NT2/D1 (cell line): ENCODE data around the gene RPRD1B.

Experiments used
- DNase-seq: peaks from one replicate; pipeline ENCODE4 v3.0.0-alpha.2; 2011; ENCODE audit warnings: low read depth, low spot score
- H3K27me3 ChIP-seq: 2 replicates; pipeline ENCODE4 v1.6.0; 2011; ENCODE audit warnings: mild to moderate bottlenecking; ENCODE audit not compliant: insufficient read length, insufficient read depth
- H3K36me3 ChIP-seq: 2 replicates; pipeline ENCODE4 v1.6.1; 2011; ENCODE audit warnings: mild to moderate bottlenecking, low read length, mixed read lengths; ENCODE audit not compliant: insufficient read depth, insufficient read length
- H3K4me1 ChIP-seq: 2 replicates; pipeline ENCODE4 v1.5.1; 2011; ENCODE audit not compliant: insufficient read depth, insufficient read length
- H3K4me3 ChIP-seq: 2 replicates; pipeline ENCODE4 v1.5.1; 2011; ENCODE audit warnings: low read depth; ENCODE audit not compliant: insufficient read length
- H3K9ac ChIP-seq: 2 replicates; pipeline ENCODE4 v1.6.0; 2011; ENCODE audit warnings: low read depth; ENCODE audit not compliant: insufficient read length
- H3K9me3 ChIP-seq: 2 replicates; pipeline ENCODE4 v1.5.1; 2011; ENCODE audit warnings: mild to moderate bottlenecking, low read length; ENCODE audit not compliant: insufficient read depth
- SUZ12 ChIP-seq: IDR thresholded peaks from 2 replicates; pipeline ENCODE4 v1.6.1; 2011; ENCODE audit not compliant: insufficient read length, insufficient read depth; ENCODE audit errors: extremely low read depth
- YY1 ChIP-seq: IDR thresholded peaks from 2 replicates; pipeline ENCODE4 v1.6.1; 2011; ENCODE audit not compliant: insufficient read length, insufficient read depth
- ZNF274 ChIP-seq: IDR thresholded peaks from 2 replicates; pipeline ENCODE4 v1.6.1; 2011; ENCODE audit warnings: mild to moderate bottlenecking, low read depth, low read length

The RPRD1B gene

GRCh38 chr20:38017959-38018358, 15.6 kb upstream of the RPRD1B start:
- H3K36me3 ChIP-seq = peaks cover 62% of the 10 kb centered on the region
- peaks cover 28% of the 10 kb centered on the region for H3K9me3 ChIP-seq
- no peak for TF ChIP-seq YY1
- no peak for TF ChIP-seq SUZ12
- TF ChIP-seq ZNF274 = no peak
- H3K4me3 ChIP-seq = no peak overlapping the region
- no peaks in the 10 kb centered on the region for H3K4me1 ChIP-seq
- H3K9ac ChIP-seq = no peak overlapping the region
- no peaks in the 10 kb centered on the region for H3K27me3 ChIP-seq
- DNase-seq = no peak

GRCh38 chr20:38018385-38018784, 15.2 kb upstream of the RPRD1B start:
- DNase-seq = no peak
- TF ChIP-seq SUZ12 (no peak), ZNF274 (no peak), YY1 (no peak)

GRCh38 chr20:38021087-38021772, 12.3 kb upstream of the RPRD1B start:
- DNase-seq = no peak
- H3K9me3 ChIP-seq = peaks cover 28% of the 10 kb centered on the region
- H3K9ac ChIP-seq = no peak overlapping the region
- H3K36me3 ChIP-seq = peaks cover 42% of the 10 kb centered on the region
- no peak overlapping the region for H3K4me3 ChIP-seq
- TF ChIP-seq SUZ12 (no peak), ZNF274 (no peak), YY1 (no peak)
- no peaks in the 10 kb centered on the region for H3K27me3 ChIP-seq
- no peaks in the 10 kb centered on the region for H3K4me1 ChIP-seq

More at GRCh38 chr20:38018385-38018784, 15.2 kb upstream of the RPRD1B start:
- Histone ChIP-seq H3K36me3 (peaks cover 60% of the 10 kb centered on the region), H3K9me3 (peaks cover 28% of the 10 kb centered on the region), H3K9ac (no peak overlapping the region), H3K27me3 (no peaks in the 10 kb centered on the region), H3K4me1 (no peaks in the 10 kb centered on the region), H3K4me3 (no peak overlapping the region)

- Histone ChIP-seq H3K9ac (no peak overlapping the region), H3K27me3 (no peaks in the 10 kb centered on the region)
- no peak for DNase-seq
Measured at GRCh38 chr20:38023181-38024001, 10.2 kb upstream of the RPRD1B start.

GRCh38 chr20:38024496-38024895, 9.1 kb upstream of the RPRD1B start:
- DNase-seq = no peak
- H3K9me3 ChIP-seq = peaks cover 5% of the 10 kb centered on the region; the same call in 1 of the 2 replicates
- no peaks in the 10 kb centered on the region for H3K4me1 ChIP-seq
- H3K9ac ChIP-seq = no peak overlapping the region
- H3K27me3 ChIP-seq = no peaks in the 10 kb centered on the region
- peaks cover 17% of the 10 kb centered on the region for H3K36me3 ChIP-seq
- no peak overlapping the region for H3K4me3 ChIP-seq
- TF ChIP-seq YY1 = no peak

More at GRCh38 chr20:38023181-38024001, 10.2 kb upstream of the RPRD1B start:
- Histone ChIP-seq H3K36me3 (peaks cover 23% of the 10 kb centered on the region), H3K4me3 (no peak overlapping the region), H3K9me3 (peaks cover 16% of the 10 kb centered on the region), H3K4me1 (no peaks in the 10 kb centered on the region)
- TF ChIP-seq SUZ12 (no peak), YY1 (no peak), ZNF274 (no peak)

GRCh38 chr20:38029453-38029852, 4.1 kb upstream of the RPRD1B start:
- H3K27me3 ChIP-seq = no peaks in the 10 kb centered on the region
- H3K9me3 ChIP-seq = no peaks in the 10 kb centered on the region
- no peak for DNase-seq
- H3K4me3 ChIP-seq = no peak overlapping the region
- H3K4me1 ChIP-seq = peaks cover 3% of the 10 kb centered on the region
- H3K9ac ChIP-seq = no peak overlapping the region
- TF ChIP-seq YY1 = no peak
- TF ChIP-seq ZNF274 = no peak
- TF ChIP-seq SUZ12 = no peak
- peaks cover 21% of the 10 kb centered on the region for H3K36me3 ChIP-seq

- no peak for TF ChIP-seq YY1
- no peak for TF ChIP-seq ZNF274
- no peak for TF ChIP-seq SUZ12
- Histone ChIP-seq H3K36me3 (peaks cover 36% of the 10 kb centered on the region), H3K4me1 (peaks cover 6% of the 10 kb centered on the region)
Measured at GRCh38 chr20:38031957-38032356, 1.6 kb upstream of the RPRD1B start.

More at GRCh38 chr20:38031957-38032356, 1.6 kb upstream of the RPRD1B start:
- Histone ChIP-seq H3K9ac (no peak overlapping the region), H3K27me3 (no peaks in the 10 kb centered on the region), H3K9me3 (no peaks in the 10 kb centered on the region), H3K4me3 (no peak overlapping the region)
- no peak for DNase-seq
